Epithelial cell of esophagus (primary cell): ENCODE data around the gene REEP6.

Experiments used
- DNase-seq: peaks from one replicate; pipeline ENCODE4 v3.0.0; 2010; ENCODE audit warnings: low read depth
- H3K4me3 ChIP-seq: 2 replicates; pipeline ENCODE4 v1.5.1; 2011; ENCODE audit warnings: mild to moderate bottlenecking, low read length, control low read depth
- CTCF ChIP-seq: IDR thresholded peaks from 2 replicates; pipeline ENCODE4 v1.5.1; 2011; ENCODE audit warnings: low read depth, mild to moderate bottlenecking, low read length, control low read depth, inconsistent platforms; ENCODE audit not compliant: insufficient read depth; ENCODE audit errors: missing control alignments

The REEP6 gene

DNA sequence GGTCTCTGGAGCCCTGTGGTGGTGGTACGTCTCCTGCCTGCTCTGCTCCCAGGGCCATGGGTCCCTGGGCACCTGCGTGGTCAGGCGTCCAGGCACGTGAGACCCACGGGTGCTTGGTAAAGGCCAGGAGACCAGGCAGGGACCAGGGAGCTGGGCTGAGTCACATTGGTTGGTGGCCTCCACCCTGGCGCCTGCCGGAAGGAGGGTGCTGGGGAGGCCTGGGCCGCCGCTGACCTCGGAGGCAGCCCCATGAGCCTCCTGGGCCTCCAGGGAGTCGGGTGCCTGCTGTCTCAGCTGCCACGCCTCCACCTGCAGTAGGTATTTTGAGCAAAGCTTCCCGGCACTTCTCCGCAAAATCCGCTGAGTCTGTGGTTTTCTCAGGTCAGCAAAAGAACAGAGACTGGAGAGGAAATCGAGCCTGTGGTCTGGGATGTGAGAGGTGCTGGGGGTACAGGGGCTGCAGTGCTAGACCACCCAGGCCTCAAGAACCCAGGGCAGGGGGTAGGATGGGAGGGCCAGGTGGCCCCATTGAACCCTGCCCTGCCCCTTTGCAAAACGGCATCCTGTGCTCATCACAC lies 29.3 kb downstream of the REEP6 start:
- no peak for TF ChIP-seq CTCF
- H3K4me3 ChIP-seq: no peak overlapping the region
- no peak for DNase-seq

DNA sequence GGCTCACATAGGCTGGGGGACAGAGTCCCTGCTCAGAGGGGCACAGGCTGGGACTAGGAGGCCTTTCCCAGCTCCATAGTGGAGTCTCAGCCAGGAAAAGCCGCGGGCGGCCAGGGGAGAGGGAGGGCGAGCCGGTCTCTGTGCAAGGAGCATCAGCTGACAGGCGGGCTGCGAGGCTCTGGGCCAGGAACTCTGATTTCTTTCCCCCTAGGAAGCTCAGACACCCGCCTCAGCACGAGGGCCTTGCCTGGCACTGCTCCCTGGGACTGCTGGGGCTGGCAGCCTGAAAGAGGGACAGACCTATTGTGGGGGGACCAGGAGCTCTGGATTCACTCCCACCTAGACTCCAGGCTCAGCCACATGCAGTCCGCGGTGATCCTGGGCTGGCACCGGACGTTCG lies 30.7 kb downstream of the REEP6 start:
- no peak for TF ChIP-seq CTCF
- no peak for DNase-seq

GRCh38 chr19:1522061-1522460 lies 31.1 kb downstream of the REEP6 start:
- H3K4me3 ChIP-seq: no peak overlapping the region
- DNase-seq: no peak
- no peak for TF ChIP-seq CTCF

More for the DNA sequence above, 30.7 kb downstream of the REEP6 start:
- no peak overlapping the region for H3K4me3 ChIP-seq

DNA sequence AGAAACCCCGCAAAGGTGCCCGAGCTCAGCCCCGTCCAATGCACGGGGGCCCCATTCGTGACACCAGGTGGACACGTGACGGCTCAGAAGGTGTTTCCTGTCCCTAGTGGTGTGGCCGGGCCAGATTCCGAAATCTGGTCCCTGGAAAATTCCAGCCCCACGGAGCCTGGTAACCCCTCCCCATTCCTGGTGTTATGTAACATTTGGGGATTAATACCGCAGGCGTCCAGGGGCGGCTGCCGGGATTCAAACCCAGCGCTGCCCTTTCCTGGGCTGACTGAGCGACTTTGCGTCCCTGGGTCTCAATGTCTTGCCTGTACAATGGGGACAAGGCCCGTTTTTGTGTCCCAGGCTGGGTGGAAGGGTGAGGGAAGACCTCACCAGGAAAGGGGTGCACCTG lies 31.9 kb downstream of the REEP6 start:
- TF ChIP-seq CTCF: no peak
- no peak overlapping the region for H3K4me3 ChIP-seq
- DNase-seq: no peak

DNA sequence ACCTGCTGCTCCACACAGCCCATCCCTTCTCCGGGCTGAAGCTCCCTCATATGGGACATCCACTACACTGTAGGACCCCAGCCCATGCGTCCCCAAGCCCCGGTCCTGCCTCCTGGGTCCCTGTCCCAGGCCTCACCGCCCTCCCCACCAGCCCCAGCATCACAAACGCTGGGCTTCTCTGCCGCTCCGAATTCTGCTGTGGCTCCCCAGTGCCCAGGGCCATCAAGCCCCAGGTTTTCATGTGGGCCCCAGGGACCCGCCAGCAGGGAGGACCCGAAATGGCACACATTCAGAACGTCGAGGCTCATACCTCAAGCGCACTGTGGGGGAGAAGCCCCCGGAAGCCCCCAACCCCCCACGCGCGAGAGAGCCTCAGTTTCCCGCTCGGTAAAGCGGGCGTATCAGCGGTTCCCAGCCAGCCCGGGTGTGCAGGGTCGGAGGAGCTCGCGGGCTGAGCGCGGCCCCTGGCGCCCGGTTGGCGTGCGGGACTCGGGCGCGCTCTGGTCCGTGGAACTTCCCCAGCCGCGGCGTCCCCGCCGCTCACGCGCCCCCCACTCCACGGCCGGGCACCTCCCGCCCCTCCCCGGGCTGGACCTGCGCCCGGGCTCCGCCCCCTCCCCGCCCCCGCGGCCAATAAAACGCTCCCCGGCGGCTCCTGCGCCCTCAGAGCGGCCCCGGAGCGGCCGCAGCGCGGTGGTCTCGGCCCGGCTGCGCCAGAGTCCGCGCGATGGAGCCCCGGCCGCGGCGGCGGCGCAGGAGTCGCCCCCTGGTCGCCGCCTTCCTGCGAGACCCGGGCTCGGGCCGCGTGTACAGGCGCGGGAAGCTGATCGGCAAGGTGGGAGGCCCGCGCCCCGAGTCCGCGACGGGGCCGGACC lies 32.7 kb downstream of the REEP6 start, which contains the start of gene PLK5:
Gene PLK5 (plus strand): TSS at position 666 of the 875 bp plus-strand sequence. CDS start 2,920 bp downstream, outside the sequence.
- no peak for DNase-seq
- no peak within 1 kb of the TSS for H3K4me3 ChIP-seq
- no peak for TF ChIP-seq CTCF

GRCh38 chr19:1524287-1524971 lies 33.4 kb downstream of the REEP6 start:
- no peak for TF ChIP-seq CTCF
- no peak for DNase-seq
- H3K4me3 ChIP-seq: no peak overlapping the region
